ENCODE results near the gene RPTOR.

RPTOR gene

GRCh38 chr17:80949451-80950421 lies 405.1 kb downstream of the RPTOR start (continued):
- TF ChIP-seq HIC1 (tag by site-specific recombination; IDR thresholded peaks at IDR 0.05): no peak
- TF ChIP-seq ZBTB1 (tag by site-specific recombination; IDR thresholded peaks at IDR 0.05): no peak

DNA sequence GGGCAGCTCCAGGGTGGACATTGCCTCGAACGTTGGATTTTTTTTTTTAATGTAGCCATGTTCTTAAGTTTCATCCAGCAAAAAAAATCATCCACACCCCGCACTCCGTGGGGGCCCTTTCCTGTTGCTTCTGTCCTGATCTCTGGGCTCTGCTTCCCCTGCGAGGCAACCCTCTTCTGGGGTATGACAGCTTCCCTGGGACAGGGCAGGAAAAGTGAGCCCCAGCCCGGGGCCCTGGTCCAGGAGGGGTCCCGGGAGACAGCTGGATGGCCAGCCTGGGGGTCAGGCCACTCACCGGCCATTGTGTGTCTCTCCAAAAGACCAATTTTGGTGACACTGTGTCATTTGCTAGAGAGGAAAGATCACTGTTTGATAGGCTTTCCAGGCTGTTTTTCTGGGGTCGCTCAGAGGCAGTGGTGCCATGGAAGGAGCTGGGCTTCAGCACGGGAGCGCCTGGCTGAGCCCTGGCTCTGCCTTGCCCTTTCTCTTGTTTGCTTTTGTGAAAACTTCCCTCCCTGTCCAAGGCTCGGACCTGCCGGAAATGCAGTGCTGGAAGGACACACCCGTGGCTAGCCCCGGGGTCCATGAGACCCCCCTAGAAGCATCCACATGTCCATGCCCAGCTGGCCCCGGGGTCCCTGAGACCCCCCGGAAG lies 406.0 kb downstream of the RPTOR start:
- CTCF ChIA-PET: no interaction called here
- H3K36me3 ChIP-seq (ENCODE audit: control insufficient read depth in 2 of 2, insufficient read depth in 1 of 2, low read length in 2 of 2): peaks cover 5 to 53% of the 10 kb centered on the region in 2 experiments; a peak in 2 of 3 replicates

GRCh38 chr17:80951121-80952090 lies 406.8 kb downstream of the RPTOR start:
- Histone ChIP-seq H3K9me3 (ENCODE audit: control insufficient read depth, insufficient read depth, low read depth, low read length) (no peaks in the 10 kb centered on the region), H3K4me1 (ENCODE audit: control insufficient read depth, insufficient read depth, low read length) (no peaks in the 10 kb centered on the region), H3K27ac (ENCODE audit: extremely low read depth, low read depth, low read length) (no peak overlapping the region), H3K36me3 (ENCODE audit: control insufficient read depth in 2 of 2, insufficient read depth in 1 of 2, low read length in 2 of 2) (peaks cover 2 to 45% of the 10 kb centered on the region in 2 experiments; a peak in 2 of 3 replicates), H3K4me3 (ENCODE audit: low read depth, low read length) (no peak overlapping the region)
- CTCF ChIA-PET: interaction anchor here (0.5 kb wide), 1 partner anchor 64 kb away, joined by 3 read pairs; no protein-coding TSS in a partner anchor
- POLR2A ChIA-PET: interaction anchor here (0.6 kb wide), 1 partner anchor 525 kb away, joined by 3 read pairs; no protein-coding TSS in a partner anchor
- TF ChIP-seq ZNF221 (tag by site-specific recombination; IDR thresholded peaks at IDR 0.05; ENCODE audit: borderline replicate concordance) (no peak), SP2 (tag by site-specific recombination; IDR thresholded peaks at IDR 0.05) (no peak), ZNF146 (tag by site-specific recombination; IDR thresholded peaks at IDR 0.05) (no peak), ZNF202 (tag by site-specific recombination; IDR thresholded peaks at IDR 0.05; ENCODE audit: borderline replicate concordance) (no peak), ZBTB20 (tag by site-specific recombination; IDR thresholded peaks at IDR 0.05) (no peak), ZNF248 (tag by site-specific recombination; IDR thresholded peaks at IDR 0.05) (no peak), ZNF843 (tag by site-specific recombination; IDR thresholded peaks at IDR 0.05) (no peak), ZNF830 (tag by site-specific recombination; IDR thresholded peaks at IDR 0.05; ENCODE audit: low read depth) (no peak), ZNF785 (tag by site-specific recombination; IDR thresholded peaks at IDR 0.05) (no peak), ZBTB49 (tag by site-specific recombination; IDR thresholded peaks at IDR 0.05; ENCODE audit: low read depth) (no peak), ZNF48 (tag by site-specific recombination; IDR thresholded peaks at IDR 0.05) (no peak), ZNF24 (tag by site-specific recombination; IDR thresholded peaks at IDR 0.05) (no peak), ZNF423 (tag by site-specific recombination; IDR thresholded peaks at IDR 0.05) (no peak), ZBTB8A (tag by site-specific recombination; IDR thresholded peaks at IDR 0.05) (no peak)
- TF ChIP-seq, protein P1, sequence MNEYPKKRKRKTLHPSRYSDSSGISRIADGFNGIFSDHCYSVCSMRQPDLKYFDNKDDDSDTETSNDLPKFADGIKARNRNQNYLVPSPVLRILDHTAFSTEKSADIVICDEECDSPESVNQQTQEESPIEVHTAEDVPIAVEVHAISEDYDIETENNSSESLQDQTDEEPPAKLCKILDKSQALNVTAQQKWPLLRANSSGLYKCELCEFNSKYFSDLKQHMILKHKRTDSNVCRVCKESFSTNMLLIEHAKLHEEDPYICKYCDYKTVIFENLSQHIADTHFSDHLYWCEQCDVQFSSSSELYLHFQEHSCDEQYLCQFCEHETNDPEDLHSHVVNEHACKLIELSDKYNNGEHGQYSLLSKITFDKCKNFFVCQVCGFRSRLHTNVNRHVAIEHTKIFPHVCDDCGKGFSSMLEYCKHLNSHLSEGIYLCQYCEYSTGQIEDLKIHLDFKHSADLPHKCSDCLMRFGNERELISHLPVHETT (tag by site-specific recombination; IDR thresholded peaks at IDR 0.05): no peak
- TF ChIP-seq, protein P2, sequence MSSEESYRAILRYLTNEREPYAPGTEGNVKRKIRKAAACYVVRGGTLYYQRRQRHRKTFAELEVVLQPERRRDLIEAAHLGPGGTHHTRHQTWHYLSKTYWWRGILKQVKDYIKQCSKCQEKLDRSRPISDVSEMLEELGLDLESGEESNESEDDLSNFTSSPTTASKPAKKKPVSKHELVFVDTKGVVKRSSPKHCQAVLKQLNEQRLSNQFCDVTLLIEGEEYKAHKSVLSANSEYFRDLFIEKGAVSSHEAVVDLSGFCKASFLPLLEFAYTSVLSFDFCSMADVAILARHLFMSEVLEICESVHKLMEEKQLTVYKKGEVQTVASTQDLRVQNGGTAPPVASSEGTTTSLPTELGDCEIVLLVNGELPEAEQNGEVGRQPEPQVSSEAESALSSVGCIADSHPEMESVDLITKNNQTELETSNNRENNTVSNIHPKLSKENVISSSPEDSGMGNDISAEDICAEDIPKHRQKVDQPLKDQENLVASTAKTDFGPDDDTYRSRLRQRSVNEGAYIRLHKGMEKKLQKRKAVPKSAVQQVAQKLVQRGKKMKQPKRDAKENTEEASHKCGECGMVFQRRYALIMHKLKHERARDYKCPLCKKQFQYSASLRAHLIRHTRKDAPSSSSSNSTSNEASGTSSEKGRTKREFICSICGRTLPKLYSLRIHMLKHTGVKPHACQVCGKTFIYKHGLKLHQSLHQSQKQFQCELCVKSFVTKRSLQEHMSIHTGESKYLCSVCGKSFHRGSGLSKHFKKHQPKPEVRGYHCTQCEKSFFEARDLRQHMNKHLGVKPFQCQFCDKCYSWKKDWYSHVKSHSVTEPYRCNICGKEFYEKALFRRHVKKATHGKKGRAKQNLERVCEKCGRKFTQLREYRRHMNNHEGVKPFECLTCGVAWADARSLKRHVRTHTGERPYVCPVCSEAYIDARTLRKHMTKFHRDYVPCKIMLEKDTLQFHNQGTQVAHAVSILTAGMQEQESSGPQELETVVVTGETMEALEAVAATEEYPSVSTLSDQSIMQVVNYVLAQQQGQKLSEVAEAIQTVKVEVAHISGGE (tag by site-specific recombination; conservative IDR thresholded peaks at IDR 0.05; ENCODE audit: low read depth): no peak

More for the DNA sequence above, 406.0 kb downstream of the RPTOR start:
- POLR2A ChIA-PET: interaction anchor here (0.6 kb wide), 1 partner anchor 526 kb away, joined by 3 read pairs; no protein-coding TSS in a partner anchor
- no peak overlapping the region for H3K4me3 ChIP-seq (ENCODE audit: low read depth, low read length)
- H3K4me1 ChIP-seq (ENCODE audit: control insufficient read depth, insufficient read depth, low read length): no peaks in the 10 kb centered on the region
- no peak overlapping the region for H3K27ac ChIP-seq (ENCODE audit: extremely low read depth, low read depth, low read length)
- H3K9me3 ChIP-seq (ENCODE audit: control insufficient read depth, insufficient read depth, low read depth, low read length): no peaks in the 10 kb centered on the region
- no peak for TF ChIP-seq ZNF394 (tag by site-specific recombination; IDR thresholded peaks at IDR 0.05; ENCODE audit: borderline replicate concordance)
- TF ChIP-seq ZNF341 (tag by site-specific recombination; IDR thresholded peaks at IDR 0.05; ENCODE audit: low read depth): no peak
